ENCODE data around the gene CDYL.

CDYL gene

DNA sequence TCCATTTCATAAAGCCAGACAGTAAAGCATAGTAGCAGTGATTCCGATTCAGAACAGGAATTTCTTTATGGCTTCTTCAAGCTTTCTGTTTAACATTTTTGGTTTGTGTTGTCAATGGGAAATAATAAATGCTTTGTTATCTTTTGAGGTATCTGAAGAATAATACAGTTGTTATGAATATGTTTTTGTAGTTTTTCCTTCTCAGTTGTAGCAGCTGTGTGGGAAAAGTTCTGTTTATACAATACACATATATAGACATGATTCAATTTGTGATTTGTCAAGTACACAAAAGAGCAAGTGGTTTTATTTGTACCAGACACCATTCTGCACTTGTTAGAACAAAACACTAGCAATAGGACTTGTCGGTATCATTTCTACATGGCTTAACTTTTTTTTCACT is 96.6 kb downstream of the CDYL start:
- no peak overlapping the region for H3K9ac ChIP-seq
- H3K27me3 ChIP-seq (ENCODE audit: control insufficient read depth, insufficient read depth, low read length): no peaks in the 10 kb centered on the region
- peaks cover 49% of the 10 kb centered on the region for H3K79me2 ChIP-seq
- H3K4me1 ChIP-seq: peaks cover 2% of the 10 kb centered on the region
- H3K27ac ChIP-seq: no peak overlapping the region
- no peak overlapping the region for H3K4me2 ChIP-seq (ENCODE audit: low read length)
- no peaks in the 10 kb centered on the region for H3K9me3 ChIP-seq (ENCODE audit: control insufficient read depth, low read length)
- no peak overlapping the region for H3K4me3 ChIP-seq (ENCODE audit: low read depth, low read length)
- H3K36me3 ChIP-seq (ENCODE audit: control insufficient read depth, insufficient read depth, low read length): no peaks in the 10 kb centered on the region
- TF ChIP-seq, protein P1, sequence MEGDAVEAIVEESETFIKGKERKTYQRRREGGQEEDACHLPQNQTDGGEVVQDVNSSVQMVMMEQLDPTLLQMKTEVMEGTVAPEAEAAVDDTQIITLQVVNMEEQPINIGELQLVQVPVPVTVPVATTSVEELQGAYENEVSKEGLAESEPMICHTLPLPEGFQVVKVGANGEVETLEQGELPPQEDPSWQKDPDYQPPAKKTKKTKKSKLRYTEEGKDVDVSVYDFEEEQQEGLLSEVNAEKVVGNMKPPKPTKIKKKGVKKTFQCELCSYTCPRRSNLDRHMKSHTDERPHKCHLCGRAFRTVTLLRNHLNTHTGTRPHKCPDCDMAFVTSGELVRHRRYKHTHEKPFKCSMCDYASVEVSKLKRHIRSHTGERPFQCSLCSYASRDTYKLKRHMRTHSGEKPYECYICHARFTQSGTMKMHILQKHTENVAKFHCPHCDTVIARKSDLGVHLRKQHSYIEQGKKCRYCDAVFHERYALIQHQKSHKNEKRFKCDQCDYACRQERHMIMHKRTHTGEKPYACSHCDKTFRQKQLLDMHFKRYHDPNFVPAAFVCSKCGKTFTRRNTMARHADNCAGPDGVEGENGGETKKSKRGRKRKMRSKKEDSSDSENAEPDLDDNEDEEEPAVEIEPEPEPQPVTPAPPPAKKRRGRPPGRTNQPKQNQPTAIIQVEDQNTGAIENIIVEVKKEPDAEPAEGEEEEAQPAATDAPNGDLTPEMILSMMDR (IDR thresholded peaks at IDR 0.05): no peak
- no peak overlapping the region for H2AFZ ChIP-seq

DNA sequence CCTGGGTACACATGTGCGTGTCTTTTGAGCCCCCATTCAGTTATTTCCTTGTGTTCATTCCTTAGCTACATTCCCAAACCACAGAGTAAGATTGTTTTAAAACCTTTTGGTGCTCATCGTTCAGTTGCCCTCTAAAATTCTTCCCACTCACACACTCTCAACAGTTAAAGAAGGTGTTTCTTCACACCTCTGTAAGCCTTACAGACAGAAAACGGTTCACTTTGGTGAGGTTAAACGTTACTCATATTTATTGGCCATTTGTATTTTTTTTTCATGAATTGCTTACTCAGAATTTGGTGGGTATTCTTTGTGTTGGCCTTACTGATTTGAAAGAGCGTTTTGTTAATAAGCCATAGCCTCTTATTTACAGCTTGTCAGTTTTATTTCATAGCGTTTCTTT is 97.7 kb downstream of the CDYL start:
- Histone ChIP-seq H3K4me2 (ENCODE audit: low read length) (no peak overlapping the region), H3K79me2 (peaks cover 45% of the 10 kb centered on the region), H3K4me1 (peaks cover 2% of the 10 kb centered on the region), H3K36me3 (ENCODE audit: control insufficient read depth, insufficient read depth, low read length) (no peaks in the 10 kb centered on the region), H3K9ac (no peak overlapping the region), H2AFZ (no peak overlapping the region), H3K9me3 (ENCODE audit: control insufficient read depth, low read length) (no peaks in the 10 kb centered on the region), H3K27me3 (ENCODE audit: control insufficient read depth, insufficient read depth, low read length) (no peaks in the 10 kb centered on the region), H3K4me3 (ENCODE audit: low read depth, low read length) (no peak overlapping the region), H3K27ac (no peak overlapping the region)
- TF ChIP-seq, protein P1 (IDR thresholded peaks at IDR 0.05): no peak

DNA sequence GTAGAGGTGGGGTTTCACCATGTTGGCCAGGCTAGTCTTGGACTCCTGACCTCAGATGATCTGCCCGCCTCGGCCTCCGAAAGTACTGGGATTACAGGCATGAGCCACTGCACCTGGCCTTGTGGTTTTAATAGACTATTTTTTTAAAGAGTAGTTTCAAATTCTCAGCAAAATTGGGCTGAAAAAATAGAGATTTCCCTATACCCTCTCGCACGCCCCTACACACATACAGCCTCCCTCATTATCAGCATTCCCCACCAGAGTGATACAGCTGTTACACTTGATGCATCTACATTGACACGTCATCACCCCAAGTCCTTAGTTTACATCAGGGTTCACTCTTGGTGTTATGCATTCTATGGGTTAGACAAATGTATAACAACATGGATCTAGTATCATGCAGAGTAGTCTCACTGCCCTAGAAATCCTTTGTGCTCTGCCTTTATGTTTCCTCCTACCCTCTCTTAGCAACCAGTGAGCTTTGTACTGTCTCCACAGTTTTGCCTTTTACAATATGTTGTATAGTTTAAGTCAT is 103.6 kb downstream of the CDYL start:
- Histone ChIP-seq H3K4me1 (peaks cover 10% of the 10 kb centered on the region), H3K4me2 (ENCODE audit: low read length) (no peak overlapping the region), H2AFZ (no peak overlapping the region), H3K9me3 (ENCODE audit: control insufficient read depth, low read length) (no peaks in the 10 kb centered on the region), H3K27me3 (ENCODE audit: control insufficient read depth, insufficient read depth, low read length) (no peaks in the 10 kb centered on the region), H3K27ac (no peak overlapping the region), H3K79me2 (peaks cover 57% of the 10 kb centered on the region), H3K4me3 (ENCODE audit: low read depth, low read length) (no peak overlapping the region), H3K36me3 (ENCODE audit: control insufficient read depth, insufficient read depth, low read length) (no peaks in the 10 kb centered on the region), H3K9ac (no peak overlapping the region)
- TF ChIP-seq, protein P1 (IDR thresholded peaks at IDR 0.05): no peak

DNA sequence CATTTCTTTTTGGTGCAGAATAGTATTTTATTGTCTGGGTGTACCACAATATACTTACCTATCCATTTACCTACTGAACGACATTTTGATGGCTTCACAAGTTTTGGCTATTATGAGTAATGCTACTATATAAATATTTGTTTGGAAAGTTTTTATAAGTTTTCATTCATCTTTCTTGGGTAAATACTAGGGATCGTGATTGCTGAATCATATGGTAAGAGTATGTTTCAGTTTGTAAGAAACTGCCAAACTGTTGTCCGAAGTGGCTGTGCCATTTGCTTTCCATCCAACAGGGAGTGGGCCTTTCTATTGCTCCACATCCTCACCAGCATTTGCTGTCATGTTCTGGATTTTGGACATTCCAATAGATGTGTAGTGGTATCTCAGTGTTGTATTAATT is 104.2 kb downstream of the CDYL start:
- Histone ChIP-seq H3K27ac (no peak overlapping the region), H3K27me3 (ENCODE audit: control insufficient read depth, insufficient read depth, low read length) (no peaks in the 10 kb centered on the region), H3K9me3 (ENCODE audit: control insufficient read depth, low read length) (no peaks in the 10 kb centered on the region), H3K4me1 (peaks cover 10% of the 10 kb centered on the region), H2AFZ (no peak overlapping the region), H3K79me2 (peaks cover 58% of the 10 kb centered on the region), H3K36me3 (ENCODE audit: control insufficient read depth, insufficient read depth, low read length) (no peaks in the 10 kb centered on the region), H3K4me3 (ENCODE audit: low read depth, low read length) (no peak overlapping the region), H3K4me2 (ENCODE audit: low read length) (no peak overlapping the region), H3K9ac (no peak overlapping the region)
- TF ChIP-seq, protein P1 (IDR thresholded peaks at IDR 0.05): no peak

DNA sequence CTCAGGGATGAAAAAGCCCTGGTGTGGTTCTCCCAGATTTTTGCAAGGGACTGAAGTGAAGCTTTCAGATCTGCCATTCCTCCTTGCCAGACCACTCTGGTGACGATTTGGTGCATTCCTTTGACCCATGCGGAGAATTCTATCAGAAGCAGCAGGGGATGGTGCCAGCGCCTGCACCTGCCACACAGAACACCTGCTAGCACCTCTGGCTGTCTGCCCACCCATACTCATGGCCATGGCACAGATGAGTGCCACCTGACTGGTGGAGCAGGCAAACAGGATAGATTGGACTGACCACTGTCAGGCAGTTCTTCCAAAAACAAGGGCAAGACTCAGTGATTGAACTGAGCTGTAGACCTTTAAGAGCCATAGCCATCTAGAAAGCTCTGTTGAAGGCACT is 107.1 kb downstream of the CDYL start:
- peaks cover 8% of the 10 kb centered on the region for H3K4me1 ChIP-seq
- H3K36me3 ChIP-seq (ENCODE audit: control insufficient read depth, insufficient read depth, low read length): no peaks in the 10 kb centered on the region
- H3K9ac ChIP-seq: no peak overlapping the region
- no peaks in the 10 kb centered on the region for H3K9me3 ChIP-seq (ENCODE audit: control insufficient read depth, low read length)
- TF ChIP-seq, protein P1 (IDR thresholded peaks at IDR 0.05): no peak
- no peak overlapping the region for H2AFZ ChIP-seq
- no peak overlapping the region for H3K4me2 ChIP-seq (ENCODE audit: low read length)
- no peak overlapping the region for H3K4me3 ChIP-seq (ENCODE audit: low read depth, low read length)
- H3K27me3 ChIP-seq (ENCODE audit: control insufficient read depth, insufficient read depth, low read length): no peaks in the 10 kb centered on the region
- H3K79me2 ChIP-seq: peaks cover 57% of the 10 kb centered on the region
- H3K27ac ChIP-seq: no peak overlapping the region
